Adipocyte (in vitro differentiated cells): Measurements from ENCODE around the gene LGALS16.

ENCODE experiments used
- DNase-seq: peaks from one replicate; pipeline ENCODE4 v3.0.0-alpha.2; 2015; ENCODE audit warnings: low read depth
- H3K27me3 ChIP-seq: replicated peaks from 2 replicates; pipeline ENCODE4 v1.7.0; 2013; ENCODE audit warnings: mild to moderate bottlenecking, low read length, moderate library complexity; ENCODE audit not compliant: control insufficient read depth, insufficient read depth
- H3K36me3 ChIP-seq: 2 replicates; pipeline ENCODE4 v1.7.0; 2013; ENCODE audit warnings: low read length, mild to moderate bottlenecking, moderate library complexity; ENCODE audit not compliant: control insufficient read depth, insufficient read depth, severe bottlenecking
- H3K4me1 ChIP-seq: 2 replicates; pipeline ENCODE4 v1.7.0; 2013; ENCODE audit warnings: mild to moderate bottlenecking, low read length, moderate library complexity; ENCODE audit not compliant: control insufficient read depth, insufficient read depth
- H3K4me3 ChIP-seq: 2 replicates; pipeline ENCODE4 v1.7.0; 2013; ENCODE audit warnings: mild to moderate bottlenecking, low read length, moderate library complexity
- H3K9ac ChIP-seq: 2 replicates; pipeline ENCODE4 v1.7.0; 2013; ENCODE audit warnings: mild to moderate bottlenecking, low read length, moderate library complexity
- H3K9me3 ChIP-seq: 2 replicates; pipeline ENCODE4 v1.7.0; 2013; ENCODE audit warnings: mild to moderate bottlenecking, low read length, moderate library complexity; ENCODE audit not compliant: control insufficient read depth

LGALS16 gene

DNA sequence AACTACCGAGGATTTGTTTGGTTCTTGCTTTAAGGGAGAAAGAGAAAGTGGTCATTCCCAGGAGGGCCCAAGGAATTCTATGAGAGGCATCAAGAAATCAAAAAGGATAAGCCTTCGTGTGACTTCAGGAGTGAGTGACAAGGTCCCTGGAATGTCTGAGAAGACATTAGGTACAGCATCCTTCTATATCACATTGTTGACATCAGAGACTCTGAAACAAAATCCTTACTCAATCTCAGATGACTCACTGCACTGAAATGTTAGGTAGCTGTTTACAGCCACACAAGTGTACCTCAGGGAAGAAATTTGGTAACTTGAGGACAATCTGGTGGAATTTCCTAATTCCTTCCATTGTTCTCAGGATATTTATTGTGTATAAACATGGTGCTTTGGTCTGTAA lies 40.7 kb downstream of the LGALS16 start:
- H3K27me3 ChIP-seq = peaks cover 11% of the 10 kb centered on the region
- no peak overlapping the region for H3K9ac ChIP-seq
- no peaks in the 10 kb centered on the region for H3K9me3 ChIP-seq
- no peak overlapping the region for H3K4me3 ChIP-seq
- DNase-seq = no peak
- H3K36me3 ChIP-seq = no peaks in the 10 kb centered on the region
- no peaks in the 10 kb centered on the region for H3K4me1 ChIP-seq

- Histone ChIP-seq H3K9ac (no peak overlapping the region), H3K36me3 (no peaks in the 10 kb centered on the region), H3K27me3 (peaks cover 21% of the 10 kb centered on the region), H3K9me3 (no peaks in the 10 kb centered on the region), H3K4me3 (no peak overlapping the region), H3K4me1 (no peaks in the 10 kb centered on the region)
- no peak for DNase-seq
These were observed 42.8 kb downstream of the LGALS16 start for GRCh38 chr19:39698535-39698934.

GRCh38 chr19:39701291-39701690 lies 45.6 kb downstream of the LGALS16 start:
- H3K4me1 ChIP-seq = no peaks in the 10 kb centered on the region
- H3K9ac ChIP-seq = no peak overlapping the region
- DNase-seq = no peak
- no peak overlapping the region for H3K4me3 ChIP-seq
- H3K27me3 ChIP-seq = peaks cover 21% of the 10 kb centered on the region
- H3K36me3 ChIP-seq = no peaks in the 10 kb centered on the region
- H3K9me3 ChIP-seq = no peaks in the 10 kb centered on the region

DNA sequence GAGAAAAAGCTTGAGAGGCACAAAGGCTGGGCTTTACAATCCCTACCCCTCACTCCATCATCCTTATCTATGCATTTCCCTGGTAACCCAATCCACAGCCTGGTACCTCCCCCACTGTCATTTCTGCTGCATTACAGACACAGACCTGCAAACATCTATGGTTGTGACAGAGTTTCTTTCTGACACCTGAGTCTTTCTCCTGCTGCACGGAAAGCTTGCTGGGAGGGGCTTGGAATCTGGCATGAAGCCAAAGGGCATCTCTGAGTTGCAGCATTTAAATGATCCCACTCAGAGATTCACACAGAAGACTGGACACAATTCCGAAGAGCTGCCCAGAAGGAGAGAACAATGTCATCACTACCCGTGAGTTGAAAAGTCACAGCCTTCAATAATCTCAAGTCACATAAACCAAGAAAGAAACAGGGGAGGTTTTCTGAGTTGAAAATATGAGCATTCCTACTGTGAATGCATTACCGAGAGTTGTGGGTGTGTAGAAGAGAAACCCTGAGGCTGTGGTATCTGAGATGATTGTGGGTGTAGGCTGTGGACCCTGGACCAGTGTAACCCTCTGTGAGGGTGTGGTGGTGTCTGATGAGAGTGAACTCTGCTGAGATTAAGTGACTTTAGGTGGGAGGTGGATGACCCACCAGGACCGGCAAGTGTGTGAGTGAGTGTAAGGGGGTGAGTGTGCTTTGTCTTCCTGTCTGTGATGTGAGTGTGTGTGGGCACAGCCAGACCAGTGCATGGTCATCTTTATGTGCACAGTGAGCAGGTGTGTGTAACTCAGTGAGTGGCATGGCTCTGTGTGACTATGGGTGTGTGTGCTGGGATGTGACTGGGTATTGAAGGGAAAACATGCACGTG lies 48.7 kb downstream of the LGALS16 start, which contains the start of gene LGALS14:
Gene LGALS14, plus strand, starts transcription at position 301 of the 864 bp plus-strand sequence. Its CDS starts 48 bp downstream, at position 349.
- H3K4me3 ChIP-seq = no peak within 1 kb of the TSS
- H3K9me3 ChIP-seq = no peaks in the 10 kb centered on the region
- no peaks in the 10 kb centered on the region for H3K36me3 ChIP-seq
- H3K9ac ChIP-seq = no peak within 1 kb of the TSS
- DNase-seq = no peak
- peaks cover 21% of the 10 kb centered on the region for H3K27me3 ChIP-seq
- no peaks in the 10 kb centered on the region for H3K4me1 ChIP-seq

DNA sequence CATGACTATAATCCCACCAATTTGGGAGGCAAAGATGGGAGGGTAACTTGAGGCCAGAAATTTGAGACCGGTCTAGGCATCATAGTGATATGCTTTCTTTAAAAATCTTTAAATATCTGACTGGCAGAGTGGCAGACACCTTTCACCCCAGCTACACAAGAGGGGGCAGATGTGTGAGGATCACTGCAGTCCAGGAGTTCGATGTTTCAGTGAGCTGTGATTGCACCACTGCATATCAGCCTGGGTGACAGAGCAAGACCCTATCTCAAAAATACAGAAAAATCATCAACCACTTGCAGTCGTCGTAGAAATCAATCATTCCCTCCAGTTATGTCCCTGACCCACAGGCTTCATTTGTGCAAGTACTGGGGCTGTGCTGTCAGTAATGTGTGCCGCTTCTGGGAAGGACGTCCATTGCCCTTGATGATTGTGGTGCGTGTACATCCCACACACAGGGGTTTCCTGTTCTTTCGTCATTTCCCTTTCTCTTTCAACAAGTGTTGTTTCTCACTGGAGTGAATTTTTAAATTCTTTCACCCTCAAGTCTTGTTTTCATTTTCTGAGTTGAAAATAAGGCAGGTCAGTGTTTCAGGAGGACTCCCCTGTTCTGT lies 50.0 kb downstream of the LGALS16 start:
- Histone ChIP-seq H3K36me3 (no peaks in the 10 kb centered on the region), H3K9ac (no peak overlapping the region), H3K9me3 (no peaks in the 10 kb centered on the region), H3K4me3 (no peak overlapping the region), H3K4me1 (no peaks in the 10 kb centered on the region), H3K27me3 (peaks cover 16% of the 10 kb centered on the region)
- DNase-seq = no peak

DNA sequence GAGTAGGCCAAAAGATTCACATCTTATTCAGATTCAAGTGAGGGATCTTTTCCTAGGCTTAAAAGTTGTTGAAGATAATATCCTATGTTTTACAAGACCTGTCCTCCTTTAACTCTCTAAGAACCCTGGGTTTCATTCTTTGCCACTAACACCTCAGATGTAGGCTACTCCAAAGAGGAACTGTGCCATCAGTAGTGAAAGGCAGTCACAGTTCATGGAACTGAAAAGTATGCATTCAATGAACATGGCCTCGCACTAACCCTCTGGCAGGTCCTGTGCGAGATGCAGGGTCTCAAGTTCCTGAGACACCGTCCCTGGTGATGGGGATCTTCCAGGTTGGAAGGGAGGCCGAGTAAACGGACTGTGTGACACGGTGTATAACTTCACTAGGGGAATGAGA lies 52.9 kb downstream of the LGALS16 start:
- Histone ChIP-seq H3K36me3 (no peaks in the 10 kb centered on the region), H3K4me3 (no peak overlapping the region), H3K9ac (no peak overlapping the region), H3K27me3 (no peaks in the 10 kb centered on the region), H3K9me3 (no peaks in the 10 kb centered on the region), H3K4me1 (no peaks in the 10 kb centered on the region)
- no peak for DNase-seq

DNA sequence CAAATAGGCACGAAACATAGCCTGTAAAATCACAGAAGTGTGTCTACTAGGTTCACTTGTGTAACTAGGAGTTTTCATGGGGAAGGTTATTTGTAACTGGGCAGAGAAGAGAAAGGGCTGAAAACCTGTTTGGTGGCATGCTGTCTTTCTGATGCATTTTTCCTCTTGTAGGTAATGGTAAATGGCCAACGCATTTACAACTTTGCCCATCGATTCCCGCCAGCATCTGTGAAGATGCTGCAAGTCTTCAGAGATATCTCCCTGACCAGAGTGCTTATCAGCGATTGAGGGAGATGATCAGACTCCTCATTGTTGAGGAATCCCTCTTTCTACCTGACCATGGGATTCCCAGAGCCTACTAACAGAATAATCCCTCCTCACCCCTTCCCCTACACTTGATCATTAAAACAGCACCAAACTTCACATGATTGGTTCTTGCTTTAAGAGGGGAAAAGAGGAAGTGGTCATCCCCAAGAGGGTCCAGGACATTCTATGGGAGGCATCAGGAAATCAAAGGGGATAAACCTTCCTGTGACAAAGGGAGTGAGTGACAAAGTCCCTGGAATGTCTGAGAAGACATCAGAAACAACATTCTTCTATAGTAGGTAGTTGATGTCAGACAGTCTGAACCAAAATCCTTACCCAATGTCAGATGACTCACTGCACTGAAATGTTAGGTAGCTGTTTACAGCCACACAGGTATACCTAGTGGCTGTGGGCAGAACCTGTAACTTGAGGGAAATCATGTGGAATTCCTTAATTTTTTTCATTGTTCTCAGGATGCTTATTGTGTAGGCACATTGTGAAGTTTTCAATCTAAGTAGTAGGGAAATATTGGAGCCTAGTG lies 53.5 kb downstream of the LGALS16 start:
- no peaks in the 10 kb centered on the region for H3K27me3 ChIP-seq
- no peaks in the 10 kb centered on the region for H3K9me3 ChIP-seq
- DNase-seq = no peak
- no peak overlapping the region for H3K4me3 ChIP-seq
- H3K9ac ChIP-seq = no peak overlapping the region
- no peaks in the 10 kb centered on the region for H3K4me1 ChIP-seq
- no peaks in the 10 kb centered on the region for H3K36me3 ChIP-seq
